IPS-18a (cell line): ENCODE data around the gene SIX2.
"Not testable (repeated sequence)": the region's sequence is repeated elsewhere in the genome, so short reads cannot be mapped to it uniquely, and the experiment has no call there.

Experiments
- H3K27ac ChIP-seq: one replicate; pipeline ENCODE4 v1.5.1; 2013; ENCODE audit warnings: low read length
- H3K27me3 ChIP-seq: one replicate; pipeline ENCODE4 v1.6.1; 2013; ENCODE audit warnings: mild to moderate bottlenecking, low read length; ENCODE audit not compliant: control insufficient read depth, insufficient read depth
- H3K36me3 ChIP-seq: one replicate; pipeline ENCODE4 v1.6.1; 2013; ENCODE audit warnings: low read depth, low read length; ENCODE audit not compliant: control insufficient read depth
- H3K4me1 ChIP-seq: one replicate; pipeline ENCODE4 v1.6.1; 2013; ENCODE audit warnings: low read depth, low read length; ENCODE audit not compliant: control insufficient read depth
- H3K4me3 ChIP-seq: one replicate; pipeline ENCODE4 v1.5.1; 2013; ENCODE audit warnings: low read length
- H3K9ac ChIP-seq: one replicate; pipeline ENCODE4 v1.6.1; 2013; ENCODE audit warnings: mild to moderate bottlenecking, low read length, moderate library complexity
- H3K9me3 ChIP-seq: one replicate; pipeline ENCODE4 v1.6.1; 2013; ENCODE audit warnings: low read depth, low read length; ENCODE audit not compliant: control insufficient read depth

SIX2 gene

DNA sequence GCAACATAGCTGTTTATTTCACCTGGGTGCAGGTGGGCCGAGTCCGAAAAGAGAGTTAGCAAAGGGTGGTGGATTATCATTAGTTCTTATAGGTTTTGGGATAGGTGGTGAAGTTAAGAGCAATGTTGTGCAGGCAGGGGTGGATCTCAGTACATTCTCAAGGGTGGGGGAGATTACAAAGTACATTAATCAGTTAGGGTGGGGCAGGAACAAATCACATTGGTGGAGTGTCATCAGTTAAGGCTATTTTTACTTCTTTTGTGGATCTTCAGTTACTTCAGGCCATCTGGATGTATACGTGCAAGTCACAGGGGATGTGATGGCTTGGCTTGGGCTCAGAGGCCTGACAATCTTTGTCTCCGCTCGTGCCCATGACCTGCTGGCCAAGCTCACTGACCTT, 30.6 kb upstream of the SIX2 start:
- H3K4me1 ChIP-seq, H3K9me3 ChIP-seq, H3K27ac ChIP-seq, H3K27me3 ChIP-seq, H3K4me3 ChIP-seq, H3K36me3 ChIP-seq, H3K9ac ChIP-seq: not testable (repeated sequence)

DNA sequence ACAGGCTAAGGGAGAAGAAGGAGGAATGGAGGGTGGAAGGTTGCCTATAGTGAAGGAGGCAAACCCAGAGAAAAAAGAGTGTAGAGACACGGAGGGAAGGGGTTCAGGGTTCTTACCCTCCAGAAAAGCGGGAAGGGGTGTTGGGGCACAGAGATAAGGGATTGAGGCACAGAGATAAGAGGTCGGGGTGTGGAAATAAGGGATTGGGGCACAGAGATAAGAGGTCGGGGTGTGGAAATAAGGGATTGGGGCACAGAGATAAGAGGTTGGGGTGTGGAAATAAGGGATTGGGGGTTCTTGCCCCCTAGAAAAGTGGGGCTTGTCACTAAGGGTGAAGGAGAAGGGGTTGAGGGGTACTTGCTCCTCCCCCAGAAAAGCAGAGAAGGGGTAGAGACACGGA, 29.6 kb upstream of the SIX2 start:
- not testable (repeated sequence) for H3K9ac ChIP-seq, H3K36me3 ChIP-seq, H3K27ac ChIP-seq, H3K4me3 ChIP-seq, H3K27me3 ChIP-seq, H3K9me3 ChIP-seq, H3K4me1 ChIP-seq

DNA sequence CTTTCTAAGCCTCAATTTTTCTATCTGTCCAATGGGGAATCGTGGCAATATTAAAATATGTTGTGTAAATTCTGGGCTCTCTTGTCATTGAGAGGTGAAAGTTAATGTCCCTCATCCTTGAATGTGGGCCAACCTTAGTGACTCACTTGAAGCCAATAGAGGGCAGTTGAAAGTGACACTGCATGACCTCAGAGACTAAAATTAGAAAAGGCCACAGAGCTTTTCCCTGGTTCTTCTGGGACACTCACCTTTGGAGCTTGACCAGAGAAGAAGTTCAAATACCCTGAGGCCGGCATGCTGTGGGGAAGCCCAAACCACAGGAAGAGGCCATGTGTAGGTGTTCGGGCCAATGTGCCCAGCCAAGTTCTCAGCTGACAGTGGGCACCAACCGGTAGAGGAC, 24.1 kb upstream of the SIX2 start:
- no peaks in the 10 kb centered on the region for H3K4me1 ChIP-seq
- H3K36me3 ChIP-seq: no peaks in the 10 kb centered on the region
- H3K9ac ChIP-seq: no peak overlapping the region
- H3K4me3 ChIP-seq: no peak overlapping the region
- no peaks in the 10 kb centered on the region for H3K27me3 ChIP-seq
- no peak overlapping the region for H3K27ac ChIP-seq
- no peaks in the 10 kb centered on the region for H3K9me3 ChIP-seq

DNA sequence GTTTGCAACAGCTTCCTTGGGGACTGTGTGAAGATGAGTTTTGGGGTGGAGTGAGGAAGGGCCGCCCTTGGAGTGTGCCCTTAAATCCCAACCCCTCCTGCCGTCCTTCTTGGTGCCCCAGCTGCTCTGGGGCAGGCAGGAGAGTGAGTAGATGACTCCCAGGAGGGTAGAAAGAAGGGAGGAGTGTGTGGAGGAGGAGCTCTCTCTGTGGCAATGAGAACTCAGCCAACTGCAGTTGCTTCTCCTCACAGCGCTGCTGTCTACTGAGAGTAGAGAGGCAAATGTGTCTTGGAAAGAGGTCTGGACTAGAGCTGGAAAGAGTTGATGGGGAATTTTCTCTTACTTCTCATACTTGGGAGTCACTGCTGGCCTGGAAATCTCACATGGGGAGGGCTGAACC, 21.8 kb upstream of the SIX2 start:
- H3K36me3 ChIP-seq: no peaks in the 10 kb centered on the region
- no peak overlapping the region for H3K27ac ChIP-seq
- no peaks in the 10 kb centered on the region for H3K4me1 ChIP-seq
- no peak overlapping the region for H3K9ac ChIP-seq
- H3K4me3 ChIP-seq: no peak overlapping the region
- H3K27me3 ChIP-seq: no peaks in the 10 kb centered on the region
- H3K9me3 ChIP-seq: no peaks in the 10 kb centered on the region

DNA sequence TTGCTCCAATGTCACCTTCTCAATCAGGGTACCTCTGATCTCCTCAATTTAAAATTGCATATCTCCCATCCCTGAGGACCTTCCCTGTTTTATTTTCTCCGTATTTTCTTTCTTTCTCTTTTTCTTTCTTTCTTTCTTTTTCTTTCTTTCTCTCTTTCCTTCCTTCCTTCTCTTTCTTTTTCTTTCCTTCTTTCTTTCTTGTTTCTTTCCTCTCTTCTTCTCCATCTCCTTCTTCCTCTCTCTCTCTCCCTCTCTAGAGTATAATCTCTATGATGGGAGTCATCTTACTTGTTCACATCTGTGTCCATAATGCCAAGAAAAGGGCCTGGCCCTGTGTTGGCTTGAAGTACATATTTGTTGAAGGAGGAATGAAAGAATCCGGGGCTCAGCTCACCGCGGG, 21.3 kb upstream of the SIX2 start:
- H3K27me3 ChIP-seq: no peaks in the 10 kb centered on the region
- no peak overlapping the region for H3K27ac ChIP-seq
- no peaks in the 10 kb centered on the region for H3K9me3 ChIP-seq
- no peaks in the 10 kb centered on the region for H3K36me3 ChIP-seq
- no peak overlapping the region for H3K9ac ChIP-seq
- no peaks in the 10 kb centered on the region for H3K4me1 ChIP-seq
- H3K4me3 ChIP-seq: no peak overlapping the region

DNA sequence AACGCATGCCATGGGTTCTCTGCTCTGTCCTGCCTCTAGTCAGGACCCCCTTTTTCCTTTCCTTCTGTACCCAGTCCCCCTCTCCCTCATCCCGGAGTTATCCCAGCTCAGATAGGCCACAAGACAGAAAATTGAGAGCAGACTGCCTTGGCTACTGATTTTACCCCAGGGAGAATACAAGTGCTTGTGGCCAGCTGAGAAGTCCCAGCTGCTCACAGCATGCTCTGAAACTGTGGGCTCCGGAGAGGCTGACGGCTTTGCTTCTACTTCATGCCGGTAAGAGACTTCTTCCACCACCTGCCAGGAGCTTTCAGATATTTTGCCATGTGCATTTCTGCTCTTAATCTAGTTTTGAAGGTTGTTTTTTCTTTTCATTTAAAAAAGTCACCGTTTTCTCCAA, 20.0 kb upstream of the SIX2 start:
- Histone ChIP-seq H3K4me3 (no peak overlapping the region), H3K9me3 (no peaks in the 10 kb centered on the region), H3K36me3 (no peaks in the 10 kb centered on the region), H3K27me3 (no peaks in the 10 kb centered on the region), H3K9ac (no peak overlapping the region), H3K4me1 (no peaks in the 10 kb centered on the region), H3K27ac (no peak overlapping the region)

DNA sequence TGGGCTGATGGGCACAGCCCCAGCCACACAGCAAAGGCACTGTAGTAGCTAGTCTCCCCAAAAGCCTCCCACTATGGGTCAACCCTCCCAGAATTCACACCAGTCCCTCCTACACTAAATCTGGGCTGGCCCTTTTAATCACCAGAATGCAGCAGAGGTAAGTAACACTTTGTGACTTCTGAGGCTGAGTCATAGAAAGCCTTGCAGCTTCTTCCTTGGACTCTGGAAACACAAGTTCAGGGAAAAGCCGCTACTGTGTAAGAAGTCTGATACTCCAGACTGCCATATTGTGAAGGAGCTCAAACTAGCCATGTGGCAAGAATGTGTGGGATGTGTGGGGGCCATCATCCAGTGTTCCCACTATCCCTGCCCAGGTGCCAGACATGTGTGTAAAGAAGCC, 19.0 kb upstream of the SIX2 start:
- Histone ChIP-seq H3K36me3 (no peaks in the 10 kb centered on the region), H3K9ac (no peak overlapping the region), H3K4me3 (no peak overlapping the region), H3K27ac (no peak overlapping the region), H3K4me1 (no peaks in the 10 kb centered on the region), H3K9me3 (no peaks in the 10 kb centered on the region), H3K27me3 (no peaks in the 10 kb centered on the region)

DNA sequence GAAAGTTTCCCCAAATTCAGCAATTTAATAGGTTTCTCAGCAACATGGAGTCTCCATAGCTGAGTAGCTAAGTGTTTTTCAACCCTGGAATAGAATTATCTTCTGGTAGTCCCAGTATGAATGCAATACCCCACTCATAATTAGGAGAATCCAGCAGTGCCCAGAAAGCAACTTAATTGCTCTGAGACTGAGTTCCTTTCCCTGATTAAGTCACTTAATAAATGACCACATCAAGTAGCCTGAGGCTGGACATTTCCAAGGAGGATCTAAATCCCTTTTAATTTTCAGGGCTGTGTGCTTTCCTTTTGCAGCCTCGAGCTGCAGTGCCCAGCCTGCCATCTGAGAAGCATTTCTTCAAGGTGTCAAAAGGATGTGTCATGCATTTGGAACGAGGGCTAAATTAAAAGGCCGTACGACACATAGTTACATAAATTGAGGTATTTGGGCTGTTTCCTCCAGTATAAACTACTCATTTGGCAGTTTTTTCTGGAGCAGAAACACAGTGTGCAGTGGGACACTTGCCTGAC, 17.7 kb upstream of the SIX2 start:
- Histone ChIP-seq H3K27ac (no peak overlapping the region), H3K27me3 (no peaks in the 10 kb centered on the region), H3K9ac (no peak overlapping the region), H3K4me1 (no peaks in the 10 kb centered on the region), H3K9me3 (no peaks in the 10 kb centered on the region), H3K36me3 (no peaks in the 10 kb centered on the region), H3K4me3 (no peak overlapping the region)

DNA sequence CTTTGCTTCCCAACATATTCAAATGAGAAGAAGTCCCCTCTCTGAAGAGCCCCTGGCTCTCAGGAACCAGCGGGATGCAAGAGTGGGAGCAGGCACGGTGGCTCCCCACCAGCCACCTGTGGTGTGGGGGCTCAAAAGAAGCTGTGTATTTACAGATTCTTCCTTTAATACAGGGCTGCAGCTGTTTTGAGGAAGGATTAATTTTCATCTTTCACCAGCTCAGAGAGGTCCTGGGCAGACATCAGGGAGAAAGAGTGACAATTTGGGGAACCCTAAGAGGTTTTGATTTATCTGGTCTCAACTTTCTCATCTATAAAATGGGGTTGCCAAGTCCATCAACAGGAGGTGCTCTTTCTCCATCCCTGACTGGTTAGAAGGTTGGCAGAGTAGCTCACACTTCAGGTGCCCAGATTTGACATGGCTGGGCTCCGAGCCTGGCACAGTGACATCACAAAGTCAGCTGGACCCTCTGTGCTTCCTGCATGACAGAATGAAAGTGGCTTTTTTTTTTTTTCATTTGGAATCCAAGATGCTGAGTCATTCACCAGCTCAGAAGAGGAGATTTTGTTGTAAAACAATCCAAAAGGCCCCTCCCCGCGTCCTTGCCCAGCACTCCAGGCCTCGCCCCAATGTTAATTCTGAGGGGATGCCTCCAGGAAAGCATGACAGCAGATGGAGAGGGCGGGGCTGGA, 15.5 kb upstream of the SIX2 start:
- H3K27ac ChIP-seq: no peak overlapping the region
- H3K4me3 ChIP-seq: no peak overlapping the region
- no peaks in the 10 kb centered on the region for H3K9me3 ChIP-seq
- H3K9ac ChIP-seq: no peak overlapping the region
- no peaks in the 10 kb centered on the region for H3K4me1 ChIP-seq
- H3K27me3 ChIP-seq: no peaks in the 10 kb centered on the region
- no peaks in the 10 kb centered on the region for H3K36me3 ChIP-seq

DNA sequence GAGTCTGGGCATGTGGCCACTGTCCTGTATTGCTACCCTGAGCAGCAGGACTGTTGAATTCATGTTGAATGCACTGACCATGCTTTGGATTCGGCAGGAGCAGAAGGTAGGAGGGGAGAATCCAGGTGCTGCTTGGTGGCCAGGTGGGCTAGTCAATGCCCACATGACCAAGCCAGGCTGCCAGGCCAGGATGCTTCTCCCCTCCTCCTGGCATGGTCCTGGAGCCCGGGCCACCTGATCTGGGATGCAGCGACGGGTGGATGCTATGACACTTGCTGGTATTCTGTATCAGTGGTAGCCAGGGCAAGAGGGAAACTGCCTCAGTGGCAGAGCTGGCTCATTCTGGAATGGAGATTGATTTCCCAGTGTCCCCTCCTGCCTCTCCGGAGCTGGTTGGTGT, 14.8 kb upstream of the SIX2 start:
- no peaks in the 10 kb centered on the region for H3K9me3 ChIP-seq
- no peaks in the 10 kb centered on the region for H3K4me1 ChIP-seq
- no peaks in the 10 kb centered on the region for H3K27me3 ChIP-seq
- no peak overlapping the region for H3K27ac ChIP-seq
- H3K9ac ChIP-seq: no peak overlapping the region
- H3K4me3 ChIP-seq: no peak overlapping the region
- no peaks in the 10 kb centered on the region for H3K36me3 ChIP-seq

DNA sequence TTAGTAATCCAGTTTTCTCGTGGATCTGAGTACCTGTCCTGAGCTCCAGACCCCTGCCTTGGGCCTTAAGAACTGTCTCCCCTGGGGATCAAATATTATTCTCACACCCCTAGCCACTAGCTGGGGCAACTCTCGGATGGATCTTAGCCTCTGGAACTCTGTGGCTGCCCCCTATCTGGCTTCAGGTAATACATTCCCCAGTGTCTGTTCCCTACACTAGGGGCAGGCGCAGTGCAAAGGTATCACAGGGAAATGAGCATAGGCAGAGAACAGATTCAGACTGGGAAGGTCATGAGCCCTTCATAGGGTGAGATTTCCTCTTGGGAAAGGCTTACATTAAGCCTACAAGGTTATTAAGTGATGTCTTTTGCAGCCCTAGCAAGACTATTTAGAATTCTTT, 11.2 kb upstream of the SIX2 start:
- Histone ChIP-seq H3K36me3 (no peaks in the 10 kb centered on the region), H3K4me1 (no peaks in the 10 kb centered on the region), H3K9ac (no peak overlapping the region), H3K27ac (no peak overlapping the region), H3K27me3 (peaks cover 20% of the 10 kb centered on the region), H3K9me3 (no peaks in the 10 kb centered on the region), H3K4me3 (no peak overlapping the region)

DNA sequence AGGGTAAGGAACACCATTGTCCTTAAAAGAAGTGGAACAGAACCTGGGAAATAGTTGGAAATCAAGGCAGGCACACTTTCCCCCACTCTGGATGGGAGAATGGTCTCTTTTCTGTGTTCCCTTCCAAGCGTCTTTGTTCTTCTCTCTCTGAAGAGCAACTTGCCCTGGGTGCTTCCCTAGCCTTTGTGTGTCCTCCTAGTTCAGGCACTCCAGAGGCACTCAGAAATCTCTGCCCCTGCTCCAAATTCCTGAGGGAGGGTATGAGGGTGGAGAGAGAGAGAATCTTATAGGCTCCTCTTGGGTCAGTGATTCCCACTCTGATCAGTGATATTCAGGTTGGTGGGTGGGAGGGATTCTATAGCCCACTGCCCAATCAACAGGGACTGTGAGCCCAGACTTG, 8.8 kb upstream of the SIX2 start:
- Histone ChIP-seq H3K9ac (no peak overlapping the region), H3K4me3 (no peak overlapping the region), H3K36me3 (no peaks in the 10 kb centered on the region), H3K27ac (no peak overlapping the region), H3K4me1 (no peaks in the 10 kb centered on the region), H3K27me3 (peaks cover 43% of the 10 kb centered on the region), H3K9me3 (no peaks in the 10 kb centered on the region)
